WTC11 (cell line): ENCODE data around the gene MIB1. TPM values are rescaled to one million over a fixed set of nuclear protein-coding genes. Genes with fewer than 3 reads are reported as not detected.

Experiments
- ATAC-seq: fragments of 200-7000 bp; cut with Tn5 transposase; 2 replicates; pipeline ENCODE4 v1.10.0; 2021; ENCODE audit warnings: mild to moderate bottlenecking, moderate library complexity
- CTCF ChIA-PET: fragments of 300-600 bp; sonication (Branson Sonifier 250); formaldehyde crosslinking; loops from one replicate; lab custom pipeline; 2021; ENCODE audit warnings: antibody characterized with exemption; lab: Charles Lee
- POLR2A ChIA-PET: fragments of 350-600 bp; sonication (Branson Sonifier 250); formaldehyde crosslinking; loops from one replicate; lab custom pipeline; 2021; ENCODE audit warnings: antibody characterized with exemption; lab: Charles Lee
- DNase-seq: peaks from one replicate; pipeline ENCODE4 v3.0.0; 2021; ENCODE audit warnings: low spot score
- H3K27ac Mint-ChIP-seq: 2 replicates; pipeline ENCODE4 v1.8.0; 2021; ENCODE audit warnings: mixed read lengths
- H3K27me3 Mint-ChIP-seq: 2 replicates; pipeline ENCODE4 v1.8.0; 2021; ENCODE audit warnings: low read depth, mild to moderate bottlenecking, moderate library complexity, mixed read lengths
- H3K36me3 Mint-ChIP-seq: 2 replicates; pipeline ENCODE4 v1.8.0; 2021; ENCODE audit warnings: mixed read lengths
- H3K4me1 Mint-ChIP-seq: 2 replicates; pipeline ENCODE4 v1.8.0; 2022; ENCODE audit warnings: mixed read lengths
- H3K4me3 Mint-ChIP-seq: 2 replicates; pipeline ENCODE4 v1.8.0; 2021; ENCODE audit warnings: mild to moderate bottlenecking, moderate library complexity, mixed read lengths
- H3K9me3 Mint-ChIP-seq: 2 replicates; pipeline ENCODE4 v1.8.0; 2021; ENCODE audit warnings: mixed read lengths
- AFF4 ChIP-seq: sonication (generic); formaldehyde crosslinking; IDR thresholded peaks from 2 replicates; pipeline ENCODE4 v1.8.1; 2023; ENCODE audit warnings: mild to moderate bottlenecking, missing genetic modification reagents, borderline replicate concordance
- CBFB ChIP-seq: sonication (generic); formaldehyde crosslinking; IDR thresholded peaks from 2 replicates; pipeline ENCODE4 v1.8.1; 2022; ENCODE audit warnings: mild to moderate bottlenecking, low read depth, missing genetic modification reagents
- CREB1 ChIP-seq: sonication (generic); formaldehyde crosslinking; IDR thresholded peaks from 2 replicates; pipeline ENCODE4 v1.8.0; 2023; ENCODE audit warnings: mild to moderate bottlenecking, missing genetic modification reagents
- E2F4 ChIP-seq: sonication (generic); formaldehyde crosslinking; IDR thresholded peaks from 2 replicates; pipeline ENCODE4 v1.8.1; 2022; ENCODE audit warnings: low read depth, mild to moderate bottlenecking, moderate library complexity, missing genetic modification reagents, borderline replicate concordance
- ESRRA ChIP-seq: sonication (generic); formaldehyde crosslinking; IDR thresholded peaks from 2 replicates; pipeline ENCODE4 v1.8.1; 2022; ENCODE audit warnings: mild to moderate bottlenecking, missing genetic modification reagents, borderline replicate concordance
- ETV6 ChIP-seq: sonication (generic); formaldehyde crosslinking; IDR thresholded peaks from 2 replicates; pipeline ENCODE4 v1.8.1; 2022; ENCODE audit warnings: mild to moderate bottlenecking, missing genetic modification reagents
- GRHL2 ChIP-seq: fragments of 250-450 bp; sonication (Bioruptor Pico); IDR thresholded peaks from 2 replicates; pipeline ENCODE4 v1.8.0; 2022; ENCODE audit warnings: mild to moderate bottlenecking, moderate library complexity; ENCODE audit not compliant: insufficient replicate concordance, severe bottlenecking
- MYBL2 ChIP-seq: sonication (generic); formaldehyde crosslinking; IDR thresholded peaks from 2 replicates; pipeline ENCODE4 v1.8.1; 2023; ENCODE audit warnings: mild to moderate bottlenecking, moderate library complexity, missing genetic modification reagents
- NFYB ChIP-seq: sonication (generic); formaldehyde crosslinking; conservative IDR thresholded peaks from 2 replicates; pipeline ENCODE4 v1.8.0; 2022; ENCODE audit warnings: low read depth, missing genetic modification reagents
- RORB ChIP-seq: fragments of 250-450 bp; sonication (Bioruptor Pico); IDR thresholded peaks from 2 replicates; pipeline ENCODE4 v1.9.0; 2021; ENCODE audit warnings: mild to moderate bottlenecking
- TP53 ChIP-seq: sonication (generic); formaldehyde crosslinking; IDR thresholded peaks from 2 replicates; pipeline ENCODE4 v1.8.1; 2023; ENCODE audit warnings: mild to moderate bottlenecking, missing genetic modification reagents
- ZNF263 ChIP-seq: sonication (generic); formaldehyde crosslinking; IDR thresholded peaks from 2 replicates; pipeline ENCODE4 v1.8.1; 2022; ENCODE audit warnings: low read depth, mild to moderate bottlenecking, moderate library complexity, missing genetic modification reagents
- ZNF396 ChIP-seq: fragments of 250-450 bp; sonication (Bioruptor Pico); IDR thresholded peaks from 2 replicates; pipeline ENCODE4 v1.8.0; 2021; ENCODE audit warnings: mild to moderate bottlenecking, moderate library complexity, borderline replicate concordance
- ZNF671 ChIP-seq: fragments of 250-450 bp; sonication (Bioruptor Pico); IDR thresholded peaks from 2 replicates; pipeline ENCODE4 v1.8.0; 2021; ENCODE audit warnings: mild to moderate bottlenecking
- total RNA-seq: library from RNA; stranded (reverse); gene quantifications from 3 replicates; pipeline ENCODE4 v1.2.3, GENCODE V29; 2021
- TF ChIP-seq, protein P1 (sequence below): fragments of 250-450 bp; sonication (Bioruptor Pico); IDR thresholded peaks from 2 replicates; pipeline ENCODE4 v1.9.0; 2021; ENCODE audit warnings: mild to moderate bottlenecking
- TF ChIP-seq, protein P2 (sequence below): sonication (generic); formaldehyde crosslinking; IDR thresholded peaks from 2 replicates; pipeline ENCODE4 v1.8.1; 2023; ENCODE audit warnings: mild to moderate bottlenecking, missing genetic modification reagents, moderate library complexity
- TF ChIP-seq, protein P3 (sequence below): sonication (generic); formaldehyde crosslinking; IDR thresholded peaks from 2 replicates; pipeline ENCODE4 v1.8.1; 2023; ENCODE audit warnings: mild to moderate bottlenecking, moderate library complexity, missing genetic modification reagents
- TF ChIP-seq, protein P4 (sequence below): sonication (generic); formaldehyde crosslinking; IDR thresholded peaks from 2 replicates; pipeline ENCODE4 v1.8.0; 2023; ENCODE audit warnings: missing genetic modification reagents

MIB1 gene
- total RNA-seq, 1 experiment from 2014 or later = 63.9 TPM

DNA sequence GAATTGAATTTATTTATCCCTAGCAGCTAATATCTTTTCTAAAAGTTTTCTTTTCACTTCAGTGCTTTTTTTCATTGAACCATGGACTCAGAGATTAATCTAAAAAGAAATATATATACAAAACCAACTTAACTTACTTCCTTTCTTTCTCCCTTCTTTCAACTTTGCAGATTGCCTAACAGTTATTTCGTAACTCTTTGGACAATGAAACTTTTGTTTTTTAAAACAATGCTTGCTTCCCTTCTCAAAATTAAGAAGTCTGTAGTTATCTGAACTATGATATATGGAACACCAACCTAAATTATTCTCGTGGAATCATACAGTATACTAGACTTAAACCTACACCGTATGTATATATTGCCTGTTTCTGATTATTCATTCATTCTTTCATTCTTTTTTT, 62.9 kb downstream of the MIB1 start:
- POLR2A ChIA-PET = no interaction called here
- ATAC-seq (no peak), DNase-seq (no peak)
- Mint-ChIP-seq H3K36me3 (peaks cover 45% of the 10 kb centered on the region), H3K4me1 (no peaks in the 10 kb centered on the region), H3K4me3 (no peak overlapping the region), H3K27ac (no peak overlapping the region), H3K9me3 (peaks cover 3% of the 10 kb centered on the region), H3K27me3 (no peaks in the 10 kb centered on the region)
- no peak for TF ChIP-seq ETV6 (CRISPR knock-in tag)
- TF ChIP-seq, protein P1, sequence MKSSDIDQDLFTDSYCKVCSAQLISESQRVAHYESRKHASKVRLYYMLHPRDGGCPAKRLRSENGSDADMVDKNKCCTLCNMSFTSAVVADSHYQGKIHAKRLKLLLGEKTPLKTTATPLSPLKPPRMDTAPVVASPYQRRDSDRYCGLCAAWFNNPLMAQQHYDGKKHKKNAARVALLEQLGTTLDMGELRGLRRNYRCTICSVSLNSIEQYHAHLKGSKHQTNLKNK (CRISPR knock-in tag) = no peak
- CTCF ChIA-PET = no interaction called here

DNA sequence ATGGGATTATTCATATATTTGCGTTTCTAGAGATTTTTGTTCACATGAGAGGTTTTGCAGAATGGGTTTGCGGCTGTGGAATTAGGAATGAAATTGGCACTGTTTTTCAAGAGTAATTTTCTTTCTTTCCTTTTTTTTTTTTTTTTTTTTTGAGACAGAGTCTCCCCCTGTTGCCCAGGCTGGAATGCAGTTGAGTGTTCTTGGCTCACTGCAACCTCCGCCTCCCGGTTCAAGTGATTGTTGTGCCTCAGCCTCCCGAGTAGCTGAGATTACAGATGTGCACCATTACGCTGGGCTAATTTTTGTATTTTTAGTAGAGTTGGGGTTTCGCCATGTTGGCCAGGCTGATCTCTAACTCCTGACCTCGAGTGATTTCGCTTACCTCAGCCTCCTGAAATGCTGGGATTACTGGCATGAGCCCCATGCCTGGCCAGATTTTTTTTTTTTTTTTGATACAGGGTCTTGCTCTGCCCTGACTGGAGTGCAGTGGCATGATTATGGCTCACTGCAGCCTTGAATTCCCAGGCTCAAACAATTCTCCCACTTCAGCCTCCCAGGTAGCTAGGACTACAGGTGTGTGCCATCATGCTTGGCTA, 65.3 kb downstream of the MIB1 start:
- CTCF ChIA-PET = interaction anchor here (0.6 to 0.8 kb wide), 4 partner anchors 9 to 475 kb away, joined by 3 to 5 read pairs (median 3); no protein-coding TSS in a partner anchor
- peaks cover 23% of the 10 kb centered on the region for H3K9me3 Mint-ChIP-seq
- POLR2A ChIA-PET = no interaction called here
- H3K36me3 Mint-ChIP-seq = peaks cover 61% of the 10 kb centered on the region
- no peak overlapping the region for H3K27ac Mint-ChIP-seq
- TF ChIP-seq E2F4 (no peak), ZNF263 (CRISPR knock-in tag) (no peak), RORB (no peak), ZNF671 (CRISPR knock-in tag) (no peak), CREB1 (CRISPR knock-in tag) (no peak), CBFB (CRISPR knock-in tag) (no peak), ESRRA (no peak), TP53 (CRISPR knock-in tag) (no peak), MYBL2 (CRISPR knock-in tag) (no peak), GRHL2 (no peak)
- TF ChIP-seq, protein P2, sequence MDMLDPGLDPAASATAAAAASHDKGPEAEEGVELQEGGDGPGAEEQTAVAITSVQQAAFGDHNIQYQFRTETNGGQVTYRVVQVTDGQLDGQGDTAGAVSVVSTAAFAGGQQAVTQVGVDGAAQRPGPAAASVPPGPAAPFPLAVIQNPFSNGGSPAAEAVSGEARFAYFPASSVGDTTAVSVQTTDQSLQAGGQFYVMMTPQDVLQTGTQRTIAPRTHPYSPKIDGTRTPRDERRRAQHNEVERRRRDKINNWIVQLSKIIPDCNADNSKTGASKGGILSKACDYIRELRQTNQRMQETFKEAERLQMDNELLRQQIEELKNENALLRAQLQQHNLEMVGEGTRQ (CRISPR knock-in tag) = no peak
- no peaks in the 10 kb centered on the region for H3K27me3 Mint-ChIP-seq
- no peak for ATAC-seq
- no peaks in the 10 kb centered on the region for H3K4me1 Mint-ChIP-seq
- H3K4me3 Mint-ChIP-seq = no peak overlapping the region
- DNase-seq = no peak

GRCh38 chr18:21808185-21808584, 67.6 kb downstream of the MIB1 start:
- H3K4me3 Mint-ChIP-seq = no peak overlapping the region
- no peak overlapping the region for H3K27ac Mint-ChIP-seq
- DNase-seq (no peak), ATAC-seq (no peak)
- CTCF ChIA-PET = interaction anchor here (0.5 to 0.9 kb wide), 2 partner anchors 12 to 436 kb away, joined by 3 to 5 read pairs; no protein-coding TSS in a partner anchor
- H3K36me3 Mint-ChIP-seq = peaks cover 60% of the 10 kb centered on the region
- TF ChIP-seq, protein P3, sequence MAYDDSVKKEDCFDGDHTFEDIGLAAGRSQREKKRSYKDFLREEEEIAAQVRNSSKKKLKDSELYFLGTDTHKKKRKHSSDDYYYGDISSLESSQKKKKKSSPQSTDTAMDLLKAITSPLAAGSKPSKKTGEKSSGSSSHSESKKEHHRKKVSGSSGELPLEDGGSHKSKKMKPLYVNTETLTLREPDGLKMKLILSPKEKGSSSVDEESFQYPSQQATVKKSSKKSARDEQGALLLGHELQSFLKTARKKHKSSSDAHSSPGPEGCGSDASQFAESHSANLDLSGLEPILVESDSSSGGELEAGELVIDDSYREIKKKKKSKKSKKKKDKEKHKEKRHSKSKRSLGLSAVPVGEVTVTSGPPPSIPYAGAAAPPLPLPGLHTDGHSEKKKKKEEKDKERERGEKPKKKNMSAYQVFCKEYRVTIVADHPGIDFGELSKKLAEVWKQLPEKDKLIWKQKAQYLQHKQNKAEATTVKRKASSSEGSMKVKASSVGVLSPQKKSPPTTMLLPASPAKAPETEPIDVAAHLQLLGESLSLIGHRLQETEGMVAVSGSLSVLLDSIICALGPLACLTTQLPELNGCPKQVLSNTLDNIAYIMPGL (CRISPR knock-in tag) = no peak
- TF ChIP-seq ZNF396 (CRISPR knock-in tag) = no peak
- H3K4me1 Mint-ChIP-seq = no peaks in the 10 kb centered on the region
- no peaks in the 10 kb centered on the region for H3K27me3 Mint-ChIP-seq
- POLR2A ChIA-PET = no interaction called here
- peaks cover 23% of the 10 kb centered on the region for H3K9me3 Mint-ChIP-seq

- Mint-ChIP-seq H3K27me3 (no peaks in the 10 kb centered on the region), H3K27ac (no peak overlapping the region), H3K36me3 (peaks cover 55% of the 10 kb centered on the region), H3K9me3 (peaks cover 23% of the 10 kb centered on the region), H3K4me3 (no peak overlapping the region), H3K4me1 (no peaks in the 10 kb centered on the region)
- ATAC-seq = no peak
- DNase-seq = no peak
- ChIA-PET POLR2A (no interaction called here), CTCF (no interaction called here)
- no peak for TF ChIP-seq NFYB (CRISPR knock-in tag)
- TF ChIP-seq, protein P4, sequence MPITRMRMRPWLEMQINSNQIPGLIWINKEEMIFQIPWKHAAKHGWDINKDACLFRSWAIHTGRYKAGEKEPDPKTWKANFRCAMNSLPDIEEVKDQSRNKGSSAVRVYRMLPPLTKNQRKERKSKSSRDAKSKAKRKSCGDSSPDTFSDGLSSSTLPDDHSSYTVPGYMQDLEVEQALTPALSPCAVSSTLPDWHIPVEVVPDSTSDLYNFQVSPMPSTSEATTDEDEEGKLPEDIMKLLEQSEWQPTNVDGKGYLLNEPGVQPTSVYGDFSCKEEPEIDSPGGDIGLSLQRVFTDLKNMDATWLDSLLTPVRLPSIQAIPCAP (CRISPR knock-in tag) = no peak
- no peak for TF ChIP-seq AFF4 (CRISPR knock-in tag)
Measured at GRCh38 chr18:21809725-21810124, 69.1 kb downstream of the MIB1 start.
